ENCODE measurements around the gene CSRNP3. TPM values are rescaled to one million over a fixed set of nuclear protein-coding genes. Genes with fewer than 3 reads are reported as not detected.

Gene CSRNP3
- total and polyA plus RNA-seq, 10 of the 15 experiments (the other 5 are each of a cell fraction or from before 2014, with no cell fraction given), result 0.03 to 5.2 (median 0.11) TPM; not detected in 1

- ChIA-PET SMC1A (ENCODE audit: uncharacterized antibody, unreplicated experiment) (interaction anchor here (0.9 to 4.3 kb wide), 9 partner anchors 13 to 312 kb away, joined by 3 to 27 read pairs (median 5); no protein-coding TSS in a partner anchor), POLR2A (interaction anchor here (1.0 kb wide), 1 partner anchor 12 kb away, joined by 3 read pairs; no protein-coding TSS in a partner anchor), RAD21 (ENCODE audit: unreplicated experiment) (interaction anchor here (1.0 to 1.6 kb wide), 3 partner anchors 13 to 26 kb away, joined by 3 to 4 read pairs (median 4); no protein-coding TSS in a partner anchor), CTCF (interaction anchor here (1.2 to 2.5 kb wide), 3 partner anchors 13 to 72 kb away, joined by 3 to 12 read pairs (median 3); no protein-coding TSS in a partner anchor)
- no peaks in the 10 kb centered on the region for H3K36me3 ChIP-seq (ENCODE audit: control insufficient read depth in 2 of 2, insufficient read depth in 2 of 2, low read length in 1 of 2)
- no peaks in the 10 kb centered on the region for H3K4me1 ChIP-seq (ENCODE audit: control insufficient read depth, insufficient read depth, low read length)
- no peak overlapping the region for H3K4me3 ChIP-seq
- TF ChIP-seq NR2F1 (conservative IDR thresholded peaks at IDR 0.05) (0 out of 2 replicates have a peak, but pooled peaks have one; percentile 15), MTA2 (IDR thresholded peaks at IDR 0.05; ENCODE audit: low read depth) (peak; percentile 54), YY1 (IDR thresholded peaks at IDR 0.05; ENCODE audit: low read depth, low read length) (no peak)
- no peak overlapping the region for H3K27ac ChIP-seq (ENCODE audit: control insufficient read depth, insufficient read depth)
- no peaks in the 10 kb centered on the region for H4K20me1 ChIP-seq (ENCODE audit: control insufficient read depth, insufficient read depth)
- no peak overlapping the region for H3K4me2 ChIP-seq (ENCODE audit: control insufficient read depth, insufficient read depth)
- no peaks in the 10 kb centered on the region for H3K27me3 ChIP-seq (replicated peaks in 1 of 2; ENCODE audit: control insufficient read depth in 2 of 2, insufficient read depth in 2 of 2, low read length in 1 of 2)
- 15% methylated on average over 3 of the region's 3 CpGs for WGBS (ENCODE audit: insufficient coverage, insufficient replicate concordance, low lambda C conversion rate, missing lambda C conversion rate)
- in situ Hi-C loops (cut with MboI), result no loop called here
- intact Hi-C loops (cut with micrococcal nuclease; ENCODE audit: unreplicated experiment), result no loop called here
- no peaks in the 10 kb centered on the region for H3K79me2 ChIP-seq (ENCODE audit: control insufficient read depth, insufficient read depth, low read length)
- ATAC-seq (peak; percentile 73), FAIRE-seq (no peak), DNase-seq (ENCODE audit: low read depth, low spot score) (no peak)
- no peak overlapping the region for H2AFZ ChIP-seq (ENCODE audit: control insufficient read depth, low read depth, low read length)
- H3K9me3 ChIP-seq (replicated peaks; ENCODE audit: control insufficient read depth, insufficient read depth, low read length), result no peaks in the 10 kb centered on the region
- BruUV-seq (replicated peaks), result no TSS peak
- no peak overlapping the region for H3K9ac ChIP-seq (ENCODE audit: control insufficient read depth, insufficient read depth, low read length)
Measured at GRCh38 chr2:165522719-165523118, 53.2 kb downstream of the CSRNP3 start.

DNA sequence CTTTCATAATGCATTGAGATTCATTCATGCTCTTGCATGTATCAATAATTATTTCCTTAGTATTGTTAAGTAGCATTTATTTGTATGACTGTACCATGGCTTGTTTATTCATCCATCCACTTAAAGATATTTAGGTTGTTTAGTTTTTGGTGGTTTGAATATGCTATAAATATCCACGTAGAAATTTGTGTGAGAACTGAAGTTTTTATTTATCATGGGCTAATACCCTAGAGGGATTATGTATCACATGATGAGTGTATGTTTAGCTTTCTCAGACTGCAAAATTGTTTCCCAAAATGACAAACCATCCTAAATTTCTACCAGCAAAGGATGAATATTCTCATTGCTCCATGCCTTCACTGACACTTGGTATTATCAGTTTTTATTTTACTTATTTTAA, 55.2 kb downstream of the CSRNP3 start:
- H3K4me2 ChIP-seq (ENCODE audit: control insufficient read depth, insufficient read depth), result no peak overlapping the region
- H3K27me3 ChIP-seq (replicated peaks in 1 of 2; ENCODE audit: control insufficient read depth in 2 of 2, insufficient read depth in 2 of 2, low read length in 1 of 2), result no peaks in the 10 kb centered on the region
- H3K4me1 ChIP-seq (ENCODE audit: control insufficient read depth, insufficient read depth, low read length), result no peaks in the 10 kb centered on the region
- ChIA-PET SMC1A (ENCODE audit: uncharacterized antibody, unreplicated experiment) (interaction anchor here (1.7 to 4.3 kb wide), 3 partner anchors 11 to 24 kb away, joined by 4 to 27 read pairs (median 5); no protein-coding TSS in a partner anchor), CTCF (interaction anchor here (1.3 kb wide), 1 partner anchor 75 kb away, joined by 4 read pairs; no protein-coding TSS in a partner anchor), RAD21 (ENCODE audit: unreplicated experiment) (interaction anchor here (0.9 to 1.6 kb wide), 2 partner anchors 24 to 74 kb away, joined by 3 read pairs; no protein-coding TSS in a partner anchor), POLR2A (no interaction called here)
- H3K79me2 ChIP-seq (ENCODE audit: control insufficient read depth, insufficient read depth, low read length), result no peaks in the 10 kb centered on the region
- FAIRE-seq (no peak), DNase-seq (ENCODE audit: low read depth, low spot score) (no peak), ATAC-seq (no peak)
- peak; percentile 54 for TF ChIP-seq MEF2B (IDR thresholded peaks at IDR 0.05; ENCODE audit: partially characterized antibody, poor library complexity, severe bottlenecking)
- TF ChIP-seq, protein P1, sequence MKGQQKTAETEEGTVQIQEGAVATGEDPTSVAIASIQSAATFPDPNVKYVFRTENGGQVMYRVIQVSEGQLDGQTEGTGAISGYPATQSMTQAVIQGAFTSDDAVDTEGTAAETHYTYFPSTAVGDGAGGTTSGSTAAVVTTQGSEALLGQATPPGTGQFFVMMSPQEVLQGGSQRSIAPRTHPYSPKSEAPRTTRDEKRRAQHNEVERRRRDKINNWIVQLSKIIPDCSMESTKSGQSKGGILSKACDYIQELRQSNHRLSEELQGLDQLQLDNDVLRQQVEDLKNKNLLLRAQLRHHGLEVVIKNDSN (IDR thresholded peaks at IDR 0.05; ENCODE audit: borderline replicate concordance, extremely low read length, insufficient read depth, low read depth, low read length), result no peak
- no TSS peak for BruUV-seq (replicated peaks)
- H4K20me1 ChIP-seq (ENCODE audit: control insufficient read depth, insufficient read depth), result no peaks in the 10 kb centered on the region
- H3K9me3 ChIP-seq (replicated peaks; ENCODE audit: control insufficient read depth, insufficient read depth, low read length), result no peaks in the 10 kb centered on the region
- intact Hi-C loops (cut with micrococcal nuclease; ENCODE audit: unreplicated experiment) (no loop called here), in situ Hi-C loops (cut with MboI) (no loop called here)
- H3K4me3 ChIP-seq, result no peak overlapping the region
- no peaks in the 10 kb centered on the region for H3K36me3 ChIP-seq (ENCODE audit: control insufficient read depth in 2 of 2, insufficient read depth in 2 of 2, low read length in 1 of 2)
- no peak overlapping the region for H3K27ac ChIP-seq (ENCODE audit: control insufficient read depth, insufficient read depth)
- WGBS (ENCODE audit: insufficient coverage, insufficient replicate concordance, low lambda C conversion rate, missing lambda C conversion rate), result 5% methylated on average over 1 of the region's 1 CpG
- no peak overlapping the region for H2AFZ ChIP-seq (ENCODE audit: control insufficient read depth, low read depth, low read length)
- no peak overlapping the region for H3K9ac ChIP-seq (ENCODE audit: control insufficient read depth, insufficient read depth, low read length)

Data from GM12878 (cell line).